Neural cell (in vitro differentiated cells): ENCODE measurements around the gene PRAMEF18. TPM values are rescaled to one million over a fixed set of nuclear protein-coding genes. Genes with fewer than 3 reads are reported as not detected.
"Not testable (repeated sequence)": the region's sequence is repeated elsewhere in the genome, so short reads cannot be mapped to it uniquely, and the experiment has no call there.

Experiments used
- H2AFZ ChIP-seq: fragments of 200-600, 300-800 bp; sonication (generic), shearing (Covaris generic); 2 replicates; pipeline ENCODE4 v1.6.0; 2014; ENCODE audit warnings: low read depth, mild to moderate bottlenecking, antibody characterized with exemption, low read length, moderate library complexity
- H3F3A ChIP-seq: fragments of 200-600 bp; shearing (Covaris generic); 2 replicates; pipeline ENCODE4 v1.6.1; 2016; ENCODE audit warnings: mild to moderate bottlenecking, moderate library complexity, mixed read lengths, antibody characterized with exemption, low read length; ENCODE audit not compliant: insufficient read depth, poor library complexity, severe bottlenecking
- H3K27ac ChIP-seq: fragments of 200-600, 300-800 bp; sonication (generic), shearing (Covaris generic); 2 replicates; pipeline ENCODE4 v1.5.1; 2014; ENCODE audit warnings: mild to moderate bottlenecking, low read length, moderate library complexity
- H3K27me3 ChIP-seq: fragments of 300-800, 200-600 bp; sonication (generic), shearing (Covaris generic); 2 replicates; pipeline ENCODE4 v1.6.0; 2014; ENCODE audit warnings: mild to moderate bottlenecking, low read depth, low read length, moderate library complexity; ENCODE audit not compliant: insufficient read depth
- H3K36me3 ChIP-seq: fragments of 300-800, 200-600 bp; sonication (generic), shearing (Covaris generic); 2 replicates; pipeline ENCODE4 v1.5.1; 2014; ENCODE audit warnings: mild to moderate bottlenecking, antibody characterized with exemption, low read length, moderate library complexity; ENCODE audit not compliant: insufficient read depth
- H3K4me2 ChIP-seq: fragments of 300-800, 200-600 bp; sonication (generic), shearing (Covaris generic); 2 replicates; pipeline ENCODE4 v1.6.0; 2014; ENCODE audit warnings: mild to moderate bottlenecking, low read length
- H3K4me3 ChIP-seq: fragments of 300-800, 200-600 bp; sonication (generic), shearing (Covaris generic); 2 replicates; pipeline ENCODE4 v1.5.1; 2014; ENCODE audit warnings: mild to moderate bottlenecking, low read length, moderate library complexity
- H3K79me2 ChIP-seq: fragments of 200-600 bp; shearing (Covaris generic); replicated peaks from 2 replicates; pipeline ENCODE4 v1.6.0; 2014; ENCODE audit warnings: mild to moderate bottlenecking, low read length, moderate library complexity; ENCODE audit not compliant: insufficient read depth
- H3K9ac ChIP-seq: fragments of 300-800, 200-600 bp; sonication (generic), shearing (Covaris generic); 2 replicates; pipeline ENCODE4 v1.6.1; 2016; ENCODE audit warnings: mild to moderate bottlenecking, low read length, mixed read lengths
- H3K9me2 ChIP-seq: fragments of 200-600 bp; shearing (Covaris generic); 2 replicates; pipeline ENCODE4 v1.6.1; 2016; ENCODE audit warnings: mild to moderate bottlenecking, low read length, mixed read lengths; ENCODE audit not compliant: insufficient read depth
- H3K9me3 ChIP-seq: fragments of 200-600, 300-800 bp; sonication (generic), shearing (Covaris generic); 2 replicates; pipeline ENCODE4 v1.6.1; 2016; ENCODE audit warnings: mild to moderate bottlenecking, mixed run types, low read length, moderate library complexity, mixed read lengths
- H4K20me1 ChIP-seq: fragments of 200-600 bp; shearing (Covaris generic); 2 replicates; pipeline ENCODE4 v1.6.1; 2016; ENCODE audit warnings: mild to moderate bottlenecking, mixed run types; ENCODE audit not compliant: insufficient read depth
- EP300 ChIP-seq: fragments of 450-650 bp; conservative IDR thresholded peaks from 2 replicates; pipeline ENCODE4 v1.6.1; 2014; ENCODE audit warnings: antibody characterized with exemption, mild to moderate bottlenecking, moderate library complexity; ENCODE audit not compliant: poor library complexity, severe bottlenecking
- EZH2 ChIP-seq: fragments of 200-600, 300-800 bp; shearing (Covaris generic), sonication (generic); IDR thresholded peaks from 2 replicates; pipeline ENCODE4 v1.6.1; 2014; ENCODE audit warnings: antibody characterized with exemption, low read length, borderline replicate concordance, mild to moderate bottlenecking; ENCODE audit not compliant: insufficient read depth, poor library complexity, severe bottlenecking
- MXI1 ChIP-seq: fragments of 450-650 bp; conservative IDR thresholded peaks from 2 replicates; pipeline ENCODE4 v1.6.1; 2014; ENCODE audit warnings: antibody characterized with exemption, mild to moderate bottlenecking; ENCODE audit not compliant: poor library complexity, severe bottlenecking
- POLR2AphosphoS5 ChIP-seq: IDR thresholded peaks from 2 replicates; pipeline ENCODE4 v1.6.1; 2012
- RAD21 ChIP-seq: fragments of 450-650 bp; conservative IDR thresholded peaks from 2 replicates; pipeline ENCODE4 v1.6.1; 2014; ENCODE audit warnings: antibody characterized with exemption, mild to moderate bottlenecking, moderate library complexity
- SMC3 ChIP-seq: fragments of 450-650 bp; conservative IDR thresholded peaks from 2 replicates; pipeline ENCODE4 v1.6.1; 2014; ENCODE audit warnings: antibody characterized with exemption, mild to moderate bottlenecking, moderate library complexity; ENCODE audit not compliant: poor library complexity
- TAF1 ChIP-seq: IDR thresholded peaks from 2 replicates; pipeline ENCODE4 v1.6.1; 2012; ENCODE audit warnings: low read depth
- polyA plus RNA-seq: library from polyadenylated mRNA; depleted of rRNA; stranded (reverse); fragments of >200 nt; gene quantifications from 2 replicates; pipeline ENCODE4 v1.2.3, GENCODE V29; 2014
- TF ChIP-seq, protein P1 (sequence below): fragments of 450-650 bp; IDR thresholded peaks from 2 replicates; pipeline ENCODE4 v1.5.1; 2014; ENCODE audit warnings: antibody characterized with exemption, mild to moderate bottlenecking, moderate library complexity; ENCODE audit not compliant: poor library complexity, severe bottlenecking
- TF ChIP-seq, protein P2 (sequence below): IDR thresholded peaks from 2 replicates; pipeline ENCODE4 v1.6.1; 2012; ENCODE audit warnings: borderline replicate concordance

The PRAMEF18 gene
- polyA plus RNA-seq, 1 donor from 2014 or later = not detected

DNA sequence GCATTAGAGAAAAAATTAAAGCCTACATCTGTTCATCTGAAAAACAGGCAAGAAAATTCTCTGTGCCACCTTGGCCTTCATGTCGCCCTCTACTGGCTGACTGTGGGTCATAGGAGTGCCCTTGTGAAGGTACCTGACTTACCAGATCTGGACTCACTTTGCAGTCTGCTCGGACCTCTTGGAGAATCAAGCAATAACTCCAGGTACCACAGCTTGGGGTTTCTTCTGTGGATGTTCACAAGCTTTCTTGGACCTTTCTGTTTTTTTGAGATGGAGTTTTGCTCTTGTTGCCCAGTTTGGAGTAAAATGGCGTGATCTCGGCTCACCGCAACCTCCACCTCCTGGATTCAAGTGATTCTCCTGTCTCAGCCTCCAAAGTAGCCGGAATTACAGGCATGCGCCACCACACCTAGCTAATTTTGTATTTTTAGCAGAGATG, 2.4 kb upstream of the PRAMEF18 start:
- Histone ChIP-seq H3K9ac (no peak overlapping the region), H3K27me3 (no peaks in the 10 kb centered on the region), H2AFZ (no peak overlapping the region), H3K79me2 (no peaks in the 10 kb centered on the region), H3K4me2 (no peak overlapping the region), H3K9me2 (no peaks in the 10 kb centered on the region), H3K9me3 (peaks cover 7% of the 10 kb centered on the region), H3F3A (no peaks in the 10 kb centered on the region), H3K27ac (no peak overlapping the region), H3K36me3 (no peaks in the 10 kb centered on the region), H3K4me3 (no peak overlapping the region), H4K20me1 (no peaks in the 10 kb centered on the region)
- TF ChIP-seq EP300 (no peak), SMC3 (no peak), TAF1 (no peak), POLR2AphosphoS5 (no peak), MXI1 (no peak), EZH2 (no peak), RAD21 (no peak)
- TF ChIP-seq, protein P1, sequence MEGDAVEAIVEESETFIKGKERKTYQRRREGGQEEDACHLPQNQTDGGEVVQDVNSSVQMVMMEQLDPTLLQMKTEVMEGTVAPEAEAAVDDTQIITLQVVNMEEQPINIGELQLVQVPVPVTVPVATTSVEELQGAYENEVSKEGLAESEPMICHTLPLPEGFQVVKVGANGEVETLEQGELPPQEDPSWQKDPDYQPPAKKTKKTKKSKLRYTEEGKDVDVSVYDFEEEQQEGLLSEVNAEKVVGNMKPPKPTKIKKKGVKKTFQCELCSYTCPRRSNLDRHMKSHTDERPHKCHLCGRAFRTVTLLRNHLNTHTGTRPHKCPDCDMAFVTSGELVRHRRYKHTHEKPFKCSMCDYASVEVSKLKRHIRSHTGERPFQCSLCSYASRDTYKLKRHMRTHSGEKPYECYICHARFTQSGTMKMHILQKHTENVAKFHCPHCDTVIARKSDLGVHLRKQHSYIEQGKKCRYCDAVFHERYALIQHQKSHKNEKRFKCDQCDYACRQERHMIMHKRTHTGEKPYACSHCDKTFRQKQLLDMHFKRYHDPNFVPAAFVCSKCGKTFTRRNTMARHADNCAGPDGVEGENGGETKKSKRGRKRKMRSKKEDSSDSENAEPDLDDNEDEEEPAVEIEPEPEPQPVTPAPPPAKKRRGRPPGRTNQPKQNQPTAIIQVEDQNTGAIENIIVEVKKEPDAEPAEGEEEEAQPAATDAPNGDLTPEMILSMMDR = no peak
- TF ChIP-seq, protein P2, sequence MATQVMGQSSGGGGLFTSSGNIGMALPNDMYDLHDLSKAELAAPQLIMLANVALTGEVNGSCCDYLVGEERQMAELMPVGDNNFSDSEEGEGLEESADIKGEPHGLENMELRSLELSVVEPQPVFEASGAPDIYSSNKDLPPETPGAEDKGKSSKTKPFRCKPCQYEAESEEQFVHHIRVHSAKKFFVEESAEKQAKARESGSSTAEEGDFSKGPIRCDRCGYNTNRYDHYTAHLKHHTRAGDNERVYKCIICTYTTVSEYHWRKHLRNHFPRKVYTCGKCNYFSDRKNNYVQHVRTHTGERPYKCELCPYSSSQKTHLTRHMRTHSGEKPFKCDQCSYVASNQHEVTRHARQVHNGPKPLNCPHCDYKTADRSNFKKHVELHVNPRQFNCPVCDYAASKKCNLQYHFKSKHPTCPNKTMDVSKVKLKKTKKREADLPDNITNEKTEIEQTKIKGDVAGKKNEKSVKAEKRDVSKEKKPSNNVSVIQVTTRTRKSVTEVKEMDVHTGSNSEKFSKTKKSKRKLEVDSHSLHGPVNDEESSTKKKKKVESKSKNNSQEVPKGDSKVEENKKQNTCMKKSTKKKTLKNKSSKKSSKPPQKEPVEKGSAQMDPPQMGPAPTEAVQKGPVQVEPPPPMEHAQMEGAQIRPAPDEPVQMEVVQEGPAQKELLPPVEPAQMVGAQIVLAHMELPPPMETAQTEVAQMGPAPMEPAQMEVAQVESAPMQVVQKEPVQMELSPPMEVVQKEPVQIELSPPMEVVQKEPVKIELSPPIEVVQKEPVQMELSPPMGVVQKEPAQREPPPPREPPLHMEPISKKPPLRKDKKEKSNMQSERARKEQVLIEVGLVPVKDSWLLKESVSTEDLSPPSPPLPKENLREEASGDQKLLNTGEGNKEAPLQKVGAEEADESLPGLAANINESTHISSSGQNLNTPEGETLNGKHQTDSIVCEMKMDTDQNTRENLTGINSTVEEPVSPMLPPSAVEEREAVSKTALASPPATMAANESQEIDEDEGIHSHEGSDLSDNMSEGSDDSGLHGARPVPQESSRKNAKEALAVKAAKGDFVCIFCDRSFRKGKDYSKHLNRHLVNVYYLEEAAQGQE = no peak

DNA sequence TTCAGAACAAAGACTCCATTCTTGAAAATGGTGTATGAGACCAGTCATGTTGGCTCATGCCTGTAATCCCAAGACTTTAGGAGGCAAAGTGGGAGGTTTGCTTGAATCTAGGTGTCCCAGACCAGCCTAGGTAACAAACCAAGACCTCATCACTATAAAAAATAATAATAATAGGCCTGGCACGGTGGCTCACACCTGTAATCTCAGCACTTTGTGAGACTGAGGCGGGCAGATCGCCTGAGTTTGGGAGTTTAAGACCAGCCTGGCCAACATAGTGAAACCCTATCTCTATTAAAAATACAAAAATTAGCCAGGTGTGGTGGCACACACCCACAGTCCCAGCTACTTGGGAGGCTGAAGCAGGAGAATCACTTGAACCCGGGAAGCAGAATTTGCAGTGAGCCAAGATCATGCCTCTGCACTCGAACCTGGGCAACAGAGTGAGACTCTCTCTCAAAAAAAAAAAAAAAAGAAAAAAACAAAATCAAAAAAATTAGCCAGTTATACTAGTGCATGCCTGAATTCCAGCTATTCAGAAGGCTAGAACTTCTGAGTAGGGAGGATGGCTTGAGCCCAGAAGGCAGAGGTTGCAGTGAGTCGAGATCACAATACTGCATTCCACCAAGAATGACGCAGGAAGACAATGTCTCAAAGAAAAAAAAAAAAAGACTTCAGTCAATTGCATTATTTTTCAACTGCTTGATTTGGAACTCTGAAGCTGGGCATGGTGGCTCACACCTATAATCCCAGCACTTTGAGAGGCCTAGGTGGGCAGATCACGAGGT, 1.5 kb upstream of the PRAMEF18 start:
- H3K79me2 ChIP-seq, H3F3A ChIP-seq, H3K9me3 ChIP-seq, H3K9ac ChIP-seq, H3K36me3 ChIP-seq, H3K4me2 ChIP-seq, H4K20me1 ChIP-seq, H3K27ac ChIP-seq, H2AFZ ChIP-seq, H3K4me3 ChIP-seq, H3K27me3 ChIP-seq, H3K9me2 ChIP-seq: not testable (repeated sequence)
